Measurements from ENCODE around the gene RAB6B.

Gene RAB6B

GRCh38 chr3:133856316-133856715 is 39.4 kb downstream of the RAB6B start (continued):
- TF ChIP-seq, protein P1, sequence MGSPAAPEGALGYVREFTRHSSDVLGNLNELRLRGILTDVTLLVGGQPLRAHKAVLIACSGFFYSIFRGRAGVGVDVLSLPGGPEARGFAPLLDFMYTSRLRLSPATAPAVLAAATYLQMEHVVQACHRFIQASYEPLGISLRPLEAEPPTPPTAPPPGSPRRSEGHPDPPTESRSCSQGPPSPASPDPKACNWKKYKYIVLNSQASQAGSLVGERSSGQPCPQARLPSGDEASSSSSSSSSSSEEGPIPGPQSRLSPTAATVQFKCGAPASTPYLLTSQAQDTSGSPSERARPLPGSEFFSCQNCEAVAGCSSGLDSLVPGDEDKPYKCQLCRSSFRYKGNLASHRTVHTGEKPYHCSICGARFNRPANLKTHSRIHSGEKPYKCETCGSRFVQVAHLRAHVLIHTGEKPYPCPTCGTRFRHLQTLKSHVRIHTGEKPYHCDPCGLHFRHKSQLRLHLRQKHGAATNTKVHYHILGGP (tag by site-specific recombination; IDR thresholded peaks at IDR 0.05): no peak
- TF ChIP-seq ZSCAN5A (tag by site-specific recombination; IDR thresholded peaks at IDR 0.05): no peak
- no peak for TF ChIP-seq ZNF558 (tag by site-specific recombination; IDR thresholded peaks at IDR 0.05)
- no peak for TF ChIP-seq ZNF174 (tag by site-specific recombination; IDR thresholded peaks at IDR 0.05)
- no peak for TF ChIP-seq ZNF677 (tag by site-specific recombination; IDR thresholded peaks at IDR 0.05)
- no peak for TF ChIP-seq ZBTB1 (tag by site-specific recombination; IDR thresholded peaks at IDR 0.05)
- no peak for TF ChIP-seq BCL11A (tag by site-specific recombination; IDR thresholded peaks at IDR 0.05; ENCODE audit: low read depth)
- TF ChIP-seq ZBTB17 (tag by site-specific recombination; IDR thresholded peaks at IDR 0.05): no peak
- TF ChIP-seq ZNF292 (tag by site-specific recombination; IDR thresholded peaks at IDR 0.05; ENCODE audit: borderline replicate concordance, low read depth): no peak
- no peak for TF ChIP-seq ZNF544 (tag by site-specific recombination; IDR thresholded peaks at IDR 0.05)

DNA sequence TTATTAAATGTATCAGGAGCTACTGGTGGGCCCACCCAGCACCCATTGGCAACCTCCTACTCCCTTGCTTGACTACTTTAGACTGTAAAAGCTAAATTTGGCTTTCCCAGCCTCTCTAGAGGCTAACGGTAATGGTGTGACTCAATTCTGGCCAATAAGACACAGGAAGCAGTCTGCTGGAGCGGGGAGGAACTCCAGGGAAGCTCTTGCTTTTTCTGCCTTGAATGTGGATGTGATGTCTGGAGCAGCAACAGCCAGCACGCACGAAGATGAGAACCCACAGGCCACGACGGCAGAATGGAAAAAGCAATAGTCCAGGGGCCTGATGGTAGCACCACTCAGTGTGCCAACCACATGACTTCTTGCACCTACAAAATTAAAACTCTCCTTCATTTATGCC is 39.9 kb downstream of the RAB6B start:
- TF ChIP-seq ZNF660 (tag by site-specific recombination; IDR thresholded peaks at IDR 0.05): no peak
- no peak for TF ChIP-seq ZNF16 (tag by site-specific recombination; IDR thresholded peaks at IDR 0.05; ENCODE audit: low read depth)
- no peak for TF ChIP-seq REST (tag by site-specific recombination; IDR thresholded peaks at IDR 0.05)
- TF ChIP-seq ZNF645 (tag by site-specific recombination; IDR thresholded peaks at IDR 0.05): no peak
- TF ChIP-seq GLI4 (tag by site-specific recombination; IDR thresholded peaks at IDR 0.05): no peak
- no peaks in the 10 kb centered on the region for H3K4me1 ChIP-seq (ENCODE audit: control insufficient read depth, insufficient read depth, low read length)
- no peaks in the 10 kb centered on the region for H3K9me3 ChIP-seq (ENCODE audit: control insufficient read depth, insufficient read depth, low read depth, low read length)
- ChIA-PET POLR2A (no interaction called here), CTCF (interaction anchor here (0.5 to 1.0 kb wide), 2 partner anchors 72 to 130 kb away, joined by 3 read pairs; no protein-coding TSS in a partner anchor)
- H3K4me3 ChIP-seq (ENCODE audit: low read depth, low read length): no peak overlapping the region
- H3K36me3 ChIP-seq (ENCODE audit: control insufficient read depth in 2 of 2, insufficient read depth in 1 of 2, low read length in 2 of 2): no peaks in the 10 kb centered on the region
- no peak overlapping the region for H3K27ac ChIP-seq (ENCODE audit: extremely low read depth, low read depth, low read length)

GRCh38 chr3:133855002-133855370 is 40.7 kb downstream of the RAB6B start:
- CTCF ChIA-PET: interaction anchor here (0.5 to 1.0 kb wide), 2 partner anchors 73 to 1119 kb away, joined by 3 read pairs; no protein-coding TSS in a partner anchor
- no peak overlapping the region for H3K27ac ChIP-seq (ENCODE audit: extremely low read depth, low read depth, low read length)
- POLR2A ChIA-PET: no interaction called here
- H3K36me3 ChIP-seq (ENCODE audit: control insufficient read depth in 2 of 2, insufficient read depth in 1 of 2, low read length in 2 of 2): no peaks in the 10 kb centered on the region
- H3K4me3 ChIP-seq (ENCODE audit: low read depth, low read length): no peak overlapping the region
- H3K4me1 ChIP-seq (ENCODE audit: control insufficient read depth, insufficient read depth, low read length): no peaks in the 10 kb centered on the region
- H3K9me3 ChIP-seq (ENCODE audit: control insufficient read depth, insufficient read depth, low read depth, low read length): no peaks in the 10 kb centered on the region
- TF ChIP-seq SP7 (tag by site-specific recombination; IDR thresholded peaks at IDR 0.05) (no peak), ZNF184 (tag by site-specific recombination; IDR thresholded peaks at IDR 0.05) (no peak), REST (tag by site-specific recombination; IDR thresholded peaks at IDR 0.05) (no peak), KLF9 (tag by site-specific recombination; IDR thresholded peaks at IDR 0.05; ENCODE audit: low read depth) (no peak), KLF10 (tag by site-specific recombination; IDR thresholded peaks at IDR 0.05) (no peak), ZNF132 (tag by site-specific recombination; IDR thresholded peaks at IDR 0.05; ENCODE audit: borderline replicate concordance) (no peak), ZNF366 (tag by site-specific recombination; conservative IDR thresholded peaks at IDR 0.05) (no peak), ZNF394 (tag by site-specific recombination; IDR thresholded peaks at IDR 0.05; ENCODE audit: borderline replicate concordance) (no peak), ZNF654 (tag by site-specific recombination; IDR thresholded peaks at IDR 0.05; ENCODE audit: low read depth) (no peak), ZNF341 (tag by site-specific recombination; IDR thresholded peaks at IDR 0.05; ENCODE audit: low read depth) (no peak)

Measured in HEK293 (cell line).